H9 (cell line): Measurements from ENCODE around the gene TBCK. TPM values are rescaled to one million over a fixed set of nuclear protein-coding genes. Genes with fewer than 3 reads are reported as not detected.

Experiments used
- DNase-seq: peaks from one replicate; pipeline ENCODE4 v3.0.0-alpha.2; 2017
- H2AFZ ChIP-seq: one replicate; pipeline ENCODE4 v1.6.1; 2013; ENCODE audit warnings: mild to moderate bottlenecking, low read length, control low read depth, moderate library complexity
- H2AK5ac ChIP-seq: 2 replicates; pipeline ENCODE4 v1.6.1; 2013; ENCODE audit warnings: low read length, control low read depth, mixed read lengths; ENCODE audit not compliant: insufficient read length
- H2BK120ac ChIP-seq: one replicate; pipeline ENCODE4 v1.6.1; 2013; ENCODE audit warnings: low read depth, mild to moderate bottlenecking, low read length, control low read depth, inconsistent platforms; ENCODE audit not compliant: poor library complexity, severe bottlenecking
- H2BK12ac ChIP-seq: 2 replicates; pipeline ENCODE4 v1.6.1; 2013; ENCODE audit warnings: low read length, control low read depth, mixed read lengths, low read depth; ENCODE audit not compliant: insufficient read length
- H2BK15ac ChIP-seq: 2 replicates; pipeline ENCODE4 v1.6.1; 2013; ENCODE audit warnings: low read depth, low read length, control low read depth
- H2BK20ac ChIP-seq: one replicate; pipeline ENCODE4 v1.6.1; 2013; ENCODE audit warnings: low read depth, mild to moderate bottlenecking, low read length, control low read depth, inconsistent platforms; ENCODE audit not compliant: poor library complexity, severe bottlenecking
- H2BK5ac ChIP-seq: 2 replicates; pipeline ENCODE4 v1.6.1; 2013; ENCODE audit warnings: low read length, control low read depth, mixed read lengths; ENCODE audit not compliant: insufficient read length
- H3K14ac ChIP-seq: 2 replicates; pipeline ENCODE4 v1.6.1; 2013; ENCODE audit warnings: low read length, control low read depth; ENCODE audit not compliant: insufficient read depth
- H3K18ac ChIP-seq: 2 replicates; pipeline ENCODE4 v1.6.1; 2013; ENCODE audit warnings: low read depth, mild to moderate bottlenecking, mixed read lengths, low read length, control low read depth; ENCODE audit not compliant: insufficient read length
- H3K23ac ChIP-seq: 2 replicates; pipeline ENCODE4 v1.6.1; 2013; ENCODE audit warnings: low read length, control low read depth, mixed read lengths, low read depth; ENCODE audit not compliant: insufficient read length
- H3K23me2 ChIP-seq: 2 replicates; pipeline ENCODE4 v1.6.1; 2013; ENCODE audit warnings: low read depth, mild to moderate bottlenecking, mixed read lengths, low read length, control low read depth; ENCODE audit not compliant: insufficient read length, poor library complexity, severe bottlenecking
- H3K27ac ChIP-seq: 2 replicates; pipeline ENCODE4 v1.5.1; 2013; ENCODE audit warnings: low read length, control low read depth, mixed read lengths, low read depth; ENCODE audit not compliant: insufficient read length
- H3K27me3 ChIP-seq: 2 replicates; pipeline ENCODE4 v1.6.1; 2013; ENCODE audit warnings: low read length, control low read depth, inconsistent platforms; ENCODE audit not compliant: insufficient read depth
- H3K4ac ChIP-seq: 2 replicates; pipeline ENCODE4 v1.6.1; 2013; ENCODE audit warnings: low read depth, mild to moderate bottlenecking, control low read depth, inconsistent platforms, low read length, moderate library complexity
- H3K4me1 ChIP-seq: 2 replicates; pipeline ENCODE4 v1.6.1; 2013; ENCODE audit warnings: low read length, control low read depth, inconsistent platforms; ENCODE audit not compliant: insufficient read depth
- H3K4me2 ChIP-seq: 2 replicates; pipeline ENCODE4 v1.6.1; 2013; ENCODE audit warnings: low read length, control low read depth, mixed read lengths; ENCODE audit not compliant: insufficient read length, insufficient read depth
- H3K56ac ChIP-seq: 2 replicates; pipeline ENCODE4 v1.6.1; 2013; ENCODE audit warnings: low read depth, mild to moderate bottlenecking, mixed read lengths, low read length, control low read depth; ENCODE audit not compliant: insufficient read length
- H3K79me1 ChIP-seq: 2 replicates; pipeline ENCODE4 v1.6.1; 2013; ENCODE audit warnings: low read depth, mild to moderate bottlenecking, moderate library complexity, low read length, control low read depth, inconsistent platforms; ENCODE audit not compliant: insufficient read depth, poor library complexity, severe bottlenecking
- H3K79me2 ChIP-seq: 2 replicates; pipeline ENCODE4 v1.6.1; 2013; ENCODE audit warnings: low read length, control low read depth, inconsistent platforms; ENCODE audit not compliant: insufficient read depth
- H3K9ac ChIP-seq: 2 replicates; pipeline ENCODE4 v1.6.1; 2013; ENCODE audit warnings: low read length, control low read depth, mixed read lengths; ENCODE audit not compliant: insufficient read length; ENCODE audit errors: extremely low read depth
- H3K9me3 ChIP-seq: one replicate; pipeline ENCODE4 v1.6.1; 2013; ENCODE audit warnings: low read depth, low read length, inconsistent platforms; ENCODE audit not compliant: control insufficient read depth
- H3T11ph ChIP-seq: one replicate; pipeline ENCODE4 v1.6.1; 2013; ENCODE audit warnings: mild to moderate bottlenecking, low read length, control low read depth, inconsistent platforms
- H4K20me1 ChIP-seq: one replicate; pipeline ENCODE4 v1.6.1; 2013; ENCODE audit not compliant: control insufficient read depth, insufficient read length, insufficient read depth
- H4K5ac ChIP-seq: 2 replicates; pipeline ENCODE4 v1.6.1; 2013; ENCODE audit warnings: low read depth, mild to moderate bottlenecking, mixed read lengths, low read length, control low read depth; ENCODE audit not compliant: insufficient read length
- H4K8ac ChIP-seq: replicated peaks from 2 replicates; pipeline ENCODE4 v1.6.1; 2013; ENCODE audit warnings: low read length, control low read depth, mixed read lengths, low read depth; ENCODE audit not compliant: insufficient read length
- H4K91ac ChIP-seq: 2 replicates; pipeline ENCODE4 v1.6.1; 2013; ENCODE audit warnings: low read depth, mild to moderate bottlenecking, moderate library complexity, mixed read lengths, low read length, control low read depth; ENCODE audit not compliant: insufficient read length
- H3K27ac Mint-ChIP-seq, 3 experiments: 2 replicates in 2 of 3; 3 replicates in 1 of 3; pipeline ENCODE4 v1.8.0; 2020 to 2021; ENCODE audit warnings: mixed read lengths in 3 of 3, mild to moderate bottlenecking in 1 of 3, moderate library complexity in 1 of 3
- H3K27me3 Mint-ChIP-seq: 2 replicates; pipeline ENCODE4 v1.8.0; 2021; ENCODE audit warnings: low read depth, mild to moderate bottlenecking, moderate library complexity, mixed read lengths
- H3K36me3 Mint-ChIP-seq, 3 experiments: 2 replicates in 2 of 3; 3 replicates in 1 of 3; pipeline ENCODE4 v1.8.0; 2020 to 2021; ENCODE audit warnings: low read depth in 3 of 3, mixed read lengths in 3 of 3; ENCODE audit not compliant: insufficient read depth in 1 of 3
- H3K4me1 Mint-ChIP-seq, 2 experiments: 2 replicates each; pipeline ENCODE4 v1.8.0; 2020; ENCODE audit warnings: mixed read lengths in 2 of 2
- H3K4me3 Mint-ChIP-seq, 2 experiments: 2 replicates in 1 of 2; 3 replicates in 1 of 2; pipeline ENCODE4 v1.8.0; 2020 to 2021; ENCODE audit warnings: mild to moderate bottlenecking in 2 of 2, mixed read lengths in 2 of 2, moderate library complexity in 1 of 2
- H3K9me3 Mint-ChIP-seq, 2 experiments: 2 replicates in 1 of 2; 3 replicates in 1 of 2; pipeline ENCODE4 v1.8.0; 2020; ENCODE audit warnings: mild to moderate bottlenecking in 2 of 2, mixed read lengths in 2 of 2, moderate library complexity in 1 of 2
- WGBS: extraction: QIAGEN DNeasy Blood & Tissue Kit; methylation state at CpG from one replicate; pipeline ENCODE4 v1.1.7; 2013; ENCODE audit warnings: missing lambda C conversion rate, low lambda C conversion rate, mixed read lengths; ENCODE audit not compliant: insufficient read length; ENCODE audit errors: extremely low coverage; 5-methylcytosine and 5-hydroxymethylcytosine counted together
- total RNA-seq: library from RNA; stranded (reverse); gene quantifications from 2 replicates; pipeline ENCODE4 v1.2.1, GENCODE V29; 2021
- TF ChIP-seq, protein P1 (sequence below): fragments of 200-600 bp; sonication (generic); conservative IDR thresholded peaks from 3 replicates; pipeline ENCODE4 v1.8.0; 2021; ENCODE audit warnings: antibody characterized with exemption, mild to moderate bottlenecking

The TBCK gene
- total RNA-seq, 1 experiment from 2014 or later, result 22.1 TPM

DNA sequence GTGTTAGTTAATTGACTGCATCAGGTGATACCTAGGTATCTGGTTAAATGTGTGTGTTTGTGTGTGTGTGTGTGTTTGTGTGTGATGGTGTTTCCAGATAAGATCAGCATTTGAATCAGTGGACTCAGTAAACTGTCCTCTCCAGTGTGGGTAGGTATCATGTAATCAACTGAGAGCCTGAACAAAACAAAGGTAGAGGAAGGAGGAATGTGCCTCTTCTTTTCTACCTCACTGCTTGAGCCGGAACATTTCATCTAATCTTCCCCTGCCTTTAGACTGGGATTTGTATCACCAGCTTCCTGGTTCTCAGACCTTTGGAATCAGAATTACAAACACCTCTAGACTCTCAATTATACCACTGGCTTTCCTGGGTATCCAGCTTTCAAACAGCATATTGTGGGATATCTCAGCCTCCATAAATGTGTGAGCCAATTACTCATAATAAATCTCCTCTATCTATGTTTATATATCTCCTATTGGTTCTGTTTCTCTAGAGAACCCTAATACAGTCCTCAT is 120.5 kb downstream of the TBCK start:
- H3K9me3 Mint-ChIP-seq, result no peaks in the 10 kb centered on the region
- no peaks in the 10 kb centered on the region for H4K20me1 ChIP-seq
- no peak overlapping the region for H2AK5ac ChIP-seq
- H3K27me3 Mint-ChIP-seq, result no peaks in the 10 kb centered on the region
- no peak overlapping the region for H4K5ac ChIP-seq
- no peak overlapping the region for H3K23ac ChIP-seq
- TF ChIP-seq, protein P1, sequence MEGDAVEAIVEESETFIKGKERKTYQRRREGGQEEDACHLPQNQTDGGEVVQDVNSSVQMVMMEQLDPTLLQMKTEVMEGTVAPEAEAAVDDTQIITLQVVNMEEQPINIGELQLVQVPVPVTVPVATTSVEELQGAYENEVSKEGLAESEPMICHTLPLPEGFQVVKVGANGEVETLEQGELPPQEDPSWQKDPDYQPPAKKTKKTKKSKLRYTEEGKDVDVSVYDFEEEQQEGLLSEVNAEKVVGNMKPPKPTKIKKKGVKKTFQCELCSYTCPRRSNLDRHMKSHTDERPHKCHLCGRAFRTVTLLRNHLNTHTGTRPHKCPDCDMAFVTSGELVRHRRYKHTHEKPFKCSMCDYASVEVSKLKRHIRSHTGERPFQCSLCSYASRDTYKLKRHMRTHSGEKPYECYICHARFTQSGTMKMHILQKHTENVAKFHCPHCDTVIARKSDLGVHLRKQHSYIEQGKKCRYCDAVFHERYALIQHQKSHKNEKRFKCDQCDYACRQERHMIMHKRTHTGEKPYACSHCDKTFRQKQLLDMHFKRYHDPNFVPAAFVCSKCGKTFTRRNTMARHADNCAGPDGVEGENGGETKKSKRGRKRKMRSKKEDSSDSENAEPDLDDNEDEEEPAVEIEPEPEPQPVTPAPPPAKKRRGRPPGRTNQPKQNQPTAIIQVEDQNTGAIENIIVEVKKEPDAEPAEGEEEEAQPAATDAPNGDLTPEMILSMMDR, result no peak
- no peaks in the 10 kb centered on the region for H3K4me1 ChIP-seq
- no peak overlapping the region for H4K91ac ChIP-seq
- H3K27ac Mint-ChIP-seq, result peak overlapping the region in 1 of 3 experiments; percentile 24; a peak in 2 of 7 replicates
- no peak overlapping the region for H2BK5ac ChIP-seq
- no peak overlapping the region for H3K9ac ChIP-seq
- peaks cover 0 to 6% (median 2%) of the 10 kb centered on the region in 3 experiments; a peak in 3 of 7 replicates for H3K36me3 Mint-ChIP-seq
- no peak overlapping the region for H3K4me3 Mint-ChIP-seq
- H3K23me2 ChIP-seq, result no peaks in the 10 kb centered on the region
- no peak overlapping the region for H3K4me2 ChIP-seq
- H2BK12ac ChIP-seq, result no peak overlapping the region
- no CpG with 5 or more reads among the region's 1 CpG for WGBS
- H3K79me1 ChIP-seq, result no peaks in the 10 kb centered on the region
- H3K18ac ChIP-seq, result no peak overlapping the region
- no peak overlapping the region for H3K27ac ChIP-seq
- H3K27me3 ChIP-seq, result no peaks in the 10 kb centered on the region
- no peak overlapping the region for H2BK120ac ChIP-seq
- no peak for DNase-seq
- H2AFZ ChIP-seq, result no peak overlapping the region
- no peak overlapping the region for H4K8ac ChIP-seq
- no peak overlapping the region for H2BK20ac ChIP-seq
- no peak overlapping the region for H2BK15ac ChIP-seq
- no peak overlapping the region for H3K56ac ChIP-seq
- H3K14ac ChIP-seq, result no peak overlapping the region
- H3K9me3 ChIP-seq, result no peaks in the 10 kb centered on the region
- no peaks in the 10 kb centered on the region for H3K79me2 ChIP-seq
- no peak overlapping the region for H3K4ac ChIP-seq
- H3K4me1 Mint-ChIP-seq, result peaks cover 2 to 10% of the 10 kb centered on the region in 2 experiments; a peak in 2 of 4 replicates
- no peak overlapping the region for H3T11ph ChIP-seq
